ENCODE data around the gene ABCF1. TPM values are rescaled to one million over a fixed set of nuclear protein-coding genes. Genes with fewer than 3 reads are reported as not detected.

The ABCF1 gene
- total RNA-seq, 1 donor from 2014 or later = 21.9 TPM

DNA sequence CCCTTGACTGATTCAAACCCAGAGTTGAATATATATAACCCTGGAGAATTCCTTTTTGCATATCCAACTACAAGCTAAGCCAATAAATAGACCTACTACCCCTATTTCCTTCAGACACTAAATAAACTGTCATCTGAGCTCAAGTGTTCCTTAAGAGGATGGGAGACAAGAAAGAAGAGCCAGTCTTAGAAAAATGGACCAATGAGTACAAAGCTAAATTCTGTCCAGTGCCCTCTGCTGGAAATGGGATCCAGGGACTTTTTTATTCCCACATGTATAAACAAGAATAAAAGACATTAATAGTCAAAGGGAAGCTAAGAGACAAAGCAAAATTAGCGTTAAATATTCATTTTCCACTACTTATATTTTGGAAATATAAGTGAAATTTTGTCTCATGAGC, 41.0 kb downstream of the ABCF1 start:
- Histone ChIP-seq H3K9me3 (ENCODE audit: control insufficient read depth in 3 of 3, low read length in 3 of 3) (no peaks in the 10 kb centered on the region), H3K4me3 (ENCODE audit: low read length in 3 of 3) (no peak overlapping the region), H3K36me3 (ENCODE audit: control insufficient read depth in 3 of 3, insufficient read depth in 3 of 3, low read length in 3 of 3) (peaks cover 26 to 38% (median 35%) of the 10 kb centered on the region in 3 donors), H3K9ac (ENCODE audit: low read depth in 1 of 3, low read length in 3 of 3) (no peak overlapping the region), H3K27me3 (ENCODE audit: control insufficient read depth in 3 of 3, insufficient read depth in 3 of 3, low read length in 3 of 3) (no peaks in the 10 kb centered on the region), H3K27ac (ENCODE audit: low read depth, low read length) (peak overlapping the region; percentile 100), H3K4me1 (ENCODE audit: control insufficient read depth in 3 of 3, insufficient read depth in 3 of 3, low read length in 3 of 3) (peaks cover 21 to 48% (median 41%) of the 10 kb centered on the region in 3 donors)

DNA sequence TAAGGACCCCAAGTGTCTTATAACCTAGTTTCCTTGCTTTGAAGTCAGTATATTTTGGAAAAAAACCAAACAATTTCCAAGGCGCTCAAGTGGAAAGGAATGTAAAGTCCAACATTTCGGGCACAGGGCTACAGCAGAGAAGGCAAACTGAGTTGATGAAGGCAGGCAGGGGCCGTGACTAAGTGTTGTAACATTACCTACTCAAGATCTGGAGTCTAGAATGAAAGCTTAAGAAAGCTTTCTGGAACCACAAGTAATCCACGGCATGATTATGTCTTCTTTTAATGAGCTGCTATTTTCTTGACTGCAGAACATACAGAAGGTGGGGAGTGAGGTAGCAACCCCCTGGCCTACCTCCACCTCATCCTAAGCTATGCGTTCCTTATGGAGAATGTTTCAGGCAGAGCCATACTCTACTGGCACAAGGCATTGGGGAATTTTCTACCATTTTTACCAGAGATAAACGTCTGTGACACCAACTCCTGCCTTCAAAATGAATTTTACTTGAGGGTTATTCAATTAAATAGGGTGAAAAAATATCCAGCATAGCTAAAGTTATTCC, 41.5 kb downstream of the ABCF1 start:
- Histone ChIP-seq H3K9ac (ENCODE audit: low read depth in 1 of 3, low read length in 3 of 3) (no peak overlapping the region), H3K36me3 (ENCODE audit: control insufficient read depth in 3 of 3, insufficient read depth in 3 of 3, low read length in 3 of 3) (peaks cover 21 to 33% (median 30%) of the 10 kb centered on the region in 3 donors), H3K4me1 (ENCODE audit: control insufficient read depth in 3 of 3, insufficient read depth in 3 of 3, low read length in 3 of 3) (peaks cover 21 to 48% (median 41%) of the 10 kb centered on the region in 3 donors), H3K9me3 (ENCODE audit: control insufficient read depth in 3 of 3, low read length in 3 of 3) (no peaks in the 10 kb centered on the region), H3K27me3 (ENCODE audit: control insufficient read depth in 3 of 3, insufficient read depth in 3 of 3, low read length in 3 of 3) (no peaks in the 10 kb centered on the region), H3K27ac (ENCODE audit: low read depth, low read length) (peak overlapping the region; percentile 100), H3K4me3 (ENCODE audit: low read length in 3 of 3) (no peak overlapping the region)

DNA sequence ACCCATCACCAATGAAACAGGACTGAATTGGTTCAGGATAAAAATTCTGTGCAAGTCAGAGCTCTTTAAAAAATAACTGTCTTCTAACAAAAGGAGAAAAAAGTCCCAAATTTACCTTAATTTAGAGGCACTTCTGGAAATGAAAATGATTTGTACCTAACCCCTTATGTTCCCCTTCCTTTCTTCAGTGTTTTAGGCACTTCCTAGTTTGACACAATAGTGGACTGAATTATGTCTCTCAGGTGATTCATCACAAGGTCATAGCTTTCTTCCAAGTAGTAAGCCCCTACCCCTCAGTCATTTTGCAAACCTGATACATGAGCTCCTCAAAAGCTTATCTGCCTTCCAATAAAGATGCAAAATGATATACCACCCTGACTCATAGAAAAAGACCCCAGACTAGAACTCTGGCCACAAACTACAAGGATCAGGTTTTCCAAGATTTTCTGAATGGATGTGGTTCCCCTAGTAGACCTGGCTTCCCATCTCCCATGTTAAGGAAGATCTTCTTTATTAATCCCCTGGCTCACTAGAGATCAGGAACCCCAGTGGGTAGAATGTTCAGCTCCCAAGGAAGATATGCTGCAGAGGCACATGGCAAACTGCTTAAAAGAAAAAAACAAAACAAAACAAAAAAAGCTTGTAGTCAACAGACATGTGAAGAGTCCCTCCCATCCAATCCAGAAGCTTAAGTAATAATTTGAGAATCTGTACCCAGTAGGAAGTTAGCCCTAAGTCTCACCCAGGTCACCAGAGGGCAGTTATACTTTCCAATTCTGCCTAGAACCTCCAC, 42.2 kb downstream of the ABCF1 start:
- Histone ChIP-seq H3K27me3 (ENCODE audit: control insufficient read depth in 3 of 3, insufficient read depth in 3 of 3, low read length in 3 of 3) (no peaks in the 10 kb centered on the region), H3K9me3 (ENCODE audit: control insufficient read depth in 3 of 3, low read length in 3 of 3) (no peaks in the 10 kb centered on the region), H3K36me3 (ENCODE audit: control insufficient read depth in 3 of 3, insufficient read depth in 3 of 3, low read length in 3 of 3) (peaks cover 17 to 27% (median 25%) of the 10 kb centered on the region in 3 donors), H3K4me3 (ENCODE audit: low read length in 3 of 3) (peak overlapping the region in 2 of 3 donors; percentile 48 to 88), H3K9ac (ENCODE audit: low read depth in 1 of 3, low read length in 3 of 3) (peak overlapping the region; percentile 87 to 100 (median 98)), H3K4me1 (ENCODE audit: control insufficient read depth in 3 of 3, insufficient read depth in 3 of 3, low read length in 3 of 3) (peaks cover 22 to 49% (median 45%) of the 10 kb centered on the region in 3 donors), H3K27ac (ENCODE audit: low read depth, low read length) (peak overlapping the region; percentile 100)

DNA sequence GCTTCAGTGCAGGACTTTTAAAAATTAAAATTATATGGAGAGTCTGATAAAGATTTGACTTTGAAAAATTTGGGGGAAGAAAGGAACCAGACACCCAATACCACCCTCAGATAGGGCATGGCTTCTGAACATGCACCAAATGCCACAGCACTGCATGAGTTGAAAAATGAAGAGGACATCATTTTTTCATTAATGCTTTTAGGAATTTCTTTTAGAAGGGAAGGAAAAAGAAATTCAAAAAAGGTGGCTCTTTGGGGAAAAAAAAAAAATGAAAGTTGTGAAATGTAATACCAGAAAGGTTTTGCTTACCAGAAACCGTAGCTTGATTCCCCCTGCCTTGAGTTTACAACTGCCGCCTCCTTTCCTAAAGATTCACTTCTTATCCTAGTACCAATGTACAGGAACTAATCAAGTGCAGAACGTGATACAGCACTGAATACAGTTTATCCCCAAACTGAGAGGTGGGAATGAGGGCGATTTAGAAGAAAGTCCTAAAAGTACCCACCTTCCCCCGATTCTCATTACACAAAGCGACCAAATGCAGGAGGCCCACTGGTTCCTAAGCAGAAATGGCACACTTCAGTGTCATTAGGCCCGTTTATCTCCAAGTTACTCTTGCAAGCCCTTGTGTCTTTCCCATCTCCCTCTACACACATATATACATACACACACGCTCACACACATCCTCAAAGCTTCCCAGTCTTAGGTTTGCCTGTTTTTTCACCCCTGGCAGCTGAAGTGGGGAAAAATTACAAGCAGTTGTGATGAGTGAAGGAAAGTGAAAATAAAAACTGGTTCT, 43.0 kb downstream of the ABCF1 start:
- H3K4me1 ChIP-seq (ENCODE audit: control insufficient read depth in 3 of 3, insufficient read depth in 3 of 3, low read length in 3 of 3) = peaks cover 30 to 57% (median 52%) of the 10 kb centered on the region in 3 donors

DNA sequence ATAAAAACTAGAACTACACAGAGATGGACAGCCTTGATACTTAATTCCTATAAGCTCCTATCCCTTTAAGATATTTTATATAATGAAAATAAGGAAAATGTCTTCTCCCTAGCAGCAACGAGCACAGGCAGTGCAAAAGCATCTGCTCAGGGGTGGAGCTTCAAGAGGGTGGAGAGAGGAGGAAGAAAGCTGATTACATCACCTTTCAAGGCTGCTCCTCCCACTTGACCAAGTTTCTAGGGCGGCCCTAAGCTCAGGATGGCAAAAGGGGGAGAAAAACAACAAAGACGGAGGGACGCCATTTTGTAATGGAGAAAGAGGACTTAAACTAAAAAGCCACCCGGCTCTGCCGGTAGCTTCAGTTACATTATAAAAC, 43.6 kb downstream of the ABCF1 start:
- peaks cover 30 to 63% (median 50%) of the 10 kb centered on the region in 3 donors for H3K4me1 ChIP-seq (ENCODE audit: control insufficient read depth in 3 of 3, insufficient read depth in 3 of 3, low read length in 3 of 3)

More for the DNA sequence above, 43.0 kb downstream of the ABCF1 start:
- Histone ChIP-seq H3K9me3 (ENCODE audit: control insufficient read depth in 3 of 3, low read length in 3 of 3) (no peaks in the 10 kb centered on the region), H3K36me3 (ENCODE audit: control insufficient read depth in 3 of 3, insufficient read depth in 3 of 3, low read length in 3 of 3) (peaks cover 13 to 19% (median 17%) of the 10 kb centered on the region in 3 donors), H3K27me3 (ENCODE audit: control insufficient read depth in 3 of 3, insufficient read depth in 3 of 3, low read length in 3 of 3) (no peaks in the 10 kb centered on the region), H3K9ac (ENCODE audit: low read depth in 1 of 3, low read length in 3 of 3) (peak overlapping the region; percentile 87 to 100 (median 98)), H3K4me3 (ENCODE audit: low read length in 3 of 3) (peak overlapping the region; percentile 71 to 99 (median 88)), H3K27ac (ENCODE audit: low read depth, low read length) (peak overlapping the region; percentile 100)

DNA sequence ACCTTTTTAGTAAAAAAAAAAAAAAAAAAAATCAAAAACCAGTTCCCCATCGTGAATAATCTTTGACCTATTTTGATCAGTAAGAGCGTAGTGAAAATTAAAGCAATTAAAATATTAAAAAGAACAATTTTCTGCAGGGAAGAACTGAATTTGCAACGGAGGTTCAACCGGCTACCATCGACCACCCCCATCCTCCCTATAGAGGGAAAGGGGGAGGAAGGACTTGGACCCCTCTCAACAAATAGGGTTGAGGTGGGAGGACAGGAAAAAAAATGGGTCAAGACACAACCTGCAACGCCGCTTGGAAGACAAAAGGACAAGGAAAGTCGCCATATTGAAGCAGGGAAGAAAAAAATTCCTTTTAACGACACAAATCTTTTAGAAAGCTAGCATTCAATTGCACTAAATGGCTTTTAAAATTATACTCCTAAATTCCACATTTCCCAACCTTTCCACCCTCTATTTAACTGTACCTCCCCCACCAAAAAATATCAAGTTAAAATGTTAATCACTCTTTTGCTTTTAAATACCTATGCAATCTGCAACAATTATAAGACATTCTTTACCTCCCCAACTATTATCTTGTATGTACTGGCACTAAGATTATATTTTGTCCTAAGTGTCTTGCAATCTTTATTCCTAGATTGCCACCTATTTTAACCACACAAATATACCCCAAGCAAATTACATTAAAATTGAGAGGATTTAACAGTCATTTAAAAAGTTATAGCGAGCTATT, 44.1 kb downstream of the ABCF1 start:
- Histone ChIP-seq H3K4me1 (ENCODE audit: control insufficient read depth in 3 of 3, insufficient read depth in 3 of 3, low read length in 3 of 3) (peaks cover 30 to 58% (median 50%) of the 10 kb centered on the region in 3 donors), H3K36me3 (ENCODE audit: control insufficient read depth in 3 of 3, insufficient read depth in 3 of 3, low read length in 3 of 3) (peaks cover 16 to 23% (median 21%) of the 10 kb centered on the region in 3 donors), H3K9me3 (ENCODE audit: control insufficient read depth in 3 of 3, low read length in 3 of 3) (no peaks in the 10 kb centered on the region), H3K27ac (ENCODE audit: low read depth, low read length) (peak overlapping the region; percentile 100), H3K4me3 (ENCODE audit: low read length in 3 of 3) (peak overlapping the region; percentile 88 to 99 (median 89)), H3K9ac (ENCODE audit: low read depth in 1 of 3, low read length in 3 of 3) (peak overlapping the region; percentile 87 to 100 (median 98)), H3K27me3 (ENCODE audit: control insufficient read depth in 3 of 3, insufficient read depth in 3 of 3, low read length in 3 of 3) (no peaks in the 10 kb centered on the region)

More for the DNA sequence above, 43.6 kb downstream of the ABCF1 start:
- H3K9me3 ChIP-seq (ENCODE audit: control insufficient read depth in 3 of 3, low read length in 3 of 3) = no peaks in the 10 kb centered on the region
- peak overlapping the region; percentile 88 to 99 (median 89) for H3K4me3 ChIP-seq (ENCODE audit: low read length in 3 of 3)
- H3K27me3 ChIP-seq (ENCODE audit: control insufficient read depth in 3 of 3, insufficient read depth in 3 of 3, low read length in 3 of 3) = no peaks in the 10 kb centered on the region
- H3K27ac ChIP-seq (ENCODE audit: low read depth, low read length) = peak overlapping the region; percentile 100
- H3K36me3 ChIP-seq (ENCODE audit: control insufficient read depth in 3 of 3, insufficient read depth in 3 of 3, low read length in 3 of 3) = peaks cover 16 to 20% (median 19%) of the 10 kb centered on the region in 3 donors
- peak overlapping the region; percentile 87 to 100 (median 98) for H3K9ac ChIP-seq (ENCODE audit: low read depth in 1 of 3, low read length in 3 of 3)

DNA sequence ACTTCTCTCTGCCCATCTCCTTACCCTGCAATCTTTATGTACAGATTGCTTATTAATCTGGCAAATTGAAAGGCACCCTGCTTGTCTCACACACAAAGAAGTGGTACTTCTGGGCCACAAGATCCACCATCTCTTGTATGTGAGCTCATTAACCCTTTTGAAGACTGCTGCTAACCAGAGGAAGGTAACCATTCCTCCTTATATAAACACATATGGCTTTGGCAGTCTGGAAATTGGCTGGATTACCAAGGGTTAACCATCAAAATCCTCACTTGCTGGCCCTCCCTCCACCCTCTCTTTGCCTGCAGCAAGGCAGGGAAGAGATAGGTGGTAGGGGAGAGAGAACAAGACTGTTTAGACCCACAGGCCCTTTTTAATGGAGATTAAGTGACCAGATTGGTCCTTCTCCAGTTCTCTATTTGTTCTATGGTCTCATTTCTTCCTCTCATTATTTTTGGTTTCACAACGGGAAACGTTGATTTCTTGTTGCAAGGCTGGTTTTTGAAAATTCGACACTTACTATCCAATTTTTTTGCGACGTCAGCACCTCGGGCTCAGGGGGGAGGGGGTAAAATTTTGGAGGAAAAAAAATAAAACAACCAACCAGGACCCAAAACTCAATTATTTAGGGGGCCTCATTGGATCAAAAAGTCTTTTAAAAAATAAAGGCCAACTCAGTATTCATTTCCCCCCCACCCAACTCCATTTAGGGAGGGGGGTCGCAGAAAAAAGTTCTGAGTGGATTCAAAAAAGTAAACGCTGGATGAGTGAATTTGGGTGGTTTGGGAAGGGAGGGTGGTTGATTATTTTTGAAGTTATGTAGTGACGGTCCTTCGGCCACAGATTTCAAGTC, 44.9 kb downstream of the ABCF1 start:
- Histone ChIP-seq H3K27ac (ENCODE audit: low read depth, low read length) (peak overlapping the region; percentile 100), H3K27me3 (ENCODE audit: control insufficient read depth in 3 of 3, insufficient read depth in 3 of 3, low read length in 3 of 3) (no peaks in the 10 kb centered on the region), H3K4me1 (ENCODE audit: control insufficient read depth in 3 of 3, insufficient read depth in 3 of 3, low read length in 3 of 3) (peaks cover 30 to 51% (median 49%) of the 10 kb centered on the region in 3 donors), H3K9me3 (ENCODE audit: control insufficient read depth in 3 of 3, low read length in 3 of 3) (no peaks in the 10 kb centered on the region), H3K4me3 (ENCODE audit: low read length in 3 of 3) (peak overlapping the region; percentile 88 to 99 (median 89)), H3K36me3 (ENCODE audit: control insufficient read depth in 3 of 3, insufficient read depth in 3 of 3, low read length in 3 of 3) (peaks cover 20 to 30% (median 27%) of the 10 kb centered on the region in 3 donors), H3K9ac (ENCODE audit: low read depth in 1 of 3, low read length in 3 of 3) (peak overlapping the region; percentile 87 to 100 (median 98))

DNA sequence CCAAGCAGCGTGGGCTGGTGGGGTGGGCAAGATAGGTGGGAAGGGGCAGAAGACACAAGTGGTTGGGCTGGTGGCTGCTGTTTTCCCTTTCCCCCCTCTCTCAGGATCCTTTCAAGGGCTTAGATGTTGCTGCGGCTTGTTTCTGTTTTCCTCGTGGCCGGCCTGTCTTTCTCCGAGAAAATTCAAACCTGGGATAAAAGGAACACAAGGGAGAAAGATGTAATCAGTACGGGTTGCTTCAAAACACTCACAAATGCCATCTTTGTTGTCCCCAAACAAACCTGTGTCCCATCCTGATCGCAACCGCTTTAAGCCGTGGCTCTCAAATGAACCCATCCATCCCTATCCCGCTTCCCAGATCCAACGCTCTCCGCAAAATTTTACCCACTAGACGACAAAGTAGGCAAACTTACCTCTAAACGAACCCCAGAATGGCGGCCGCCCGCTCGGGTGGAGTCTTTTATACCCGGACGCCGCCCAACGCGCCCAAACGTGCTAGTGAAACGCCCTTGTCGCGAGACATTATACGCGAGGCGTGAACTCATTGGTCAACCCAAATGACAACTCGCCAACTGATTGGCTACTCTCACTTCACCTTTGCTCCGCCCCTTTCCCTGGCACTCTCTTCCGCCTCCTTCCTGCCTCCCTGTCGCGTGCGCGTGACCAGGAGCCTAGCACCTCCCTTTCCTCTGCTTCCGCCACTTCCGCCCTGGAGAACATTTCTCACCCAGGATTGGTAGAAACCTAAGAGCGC, 45.7 kb downstream of the ABCF1 start, which contains the start of gene PPP1R10:
Gene PPP1R10 (minus strand): TSS at position 433 of the 754 bp plus-strand sequence. CDS start 7,299 bp downstream, outside the sequence.
- no peaks in the 10 kb centered on the region for H3K27me3 ChIP-seq (ENCODE audit: control insufficient read depth in 3 of 3, insufficient read depth in 3 of 3, low read length in 3 of 3)
- peak within 1 kb of the TSS; percentile 88 to 100 (median 94) for H3K4me3 ChIP-seq (ENCODE audit: low read length in 3 of 3)
- peaks cover 27 to 43% (median 40%) of the 10 kb centered on the region in 3 donors for H3K4me1 ChIP-seq (ENCODE audit: control insufficient read depth in 3 of 3, insufficient read depth in 3 of 3, low read length in 3 of 3)
- H3K36me3 ChIP-seq (ENCODE audit: control insufficient read depth in 3 of 3, insufficient read depth in 3 of 3, low read length in 3 of 3) = peaks cover 26 to 36% (median 29%) of the 10 kb centered on the region in 3 donors
- H3K27ac ChIP-seq (ENCODE audit: low read depth, low read length) = peak within 1 kb of the TSS; percentile 100
- H3K9me3 ChIP-seq (ENCODE audit: control insufficient read depth in 3 of 3, low read length in 3 of 3) = no peaks in the 10 kb centered on the region
- peak within 1 kb of the TSS; percentile 94 to 100 (median 98) for H3K9ac ChIP-seq (ENCODE audit: low read depth in 1 of 3, low read length in 3 of 3)

All from skeletal muscle tissue (tissue), 4 donors.